Stimulated activated CD8-positive, alpha-beta memory T cell treated with anti-CD3 and anti-CD28 coated beads, Interleukin-7, amount 100 ng/mL, for 48 hours (primary cell): ENCODE data around the gene CCDC196.

Experiments
- DNase-seq, 2 donors: peaks; one replicate each; pipeline ENCODE4 v3.0.0-alpha.2; 2020; ENCODE audit warnings: low read depth in 1 of 2; ENCODE audit errors: extremely low read depth in 1 of 2

The CCDC196 gene, protein sequence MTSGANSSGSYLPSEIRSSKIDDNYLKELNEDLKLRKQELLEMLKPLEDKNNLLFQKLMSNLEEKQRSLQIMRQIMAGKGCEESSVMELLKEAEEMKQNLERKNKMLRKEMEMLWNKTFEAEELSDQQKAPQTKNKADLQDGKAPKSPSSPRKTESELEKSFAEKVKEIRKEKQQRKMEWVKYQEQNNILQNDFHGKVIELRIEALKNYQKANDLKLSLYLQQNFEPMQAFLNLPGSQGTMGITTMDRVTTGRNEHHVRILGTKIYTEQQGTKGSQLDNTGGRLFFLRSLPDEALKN

DNA sequence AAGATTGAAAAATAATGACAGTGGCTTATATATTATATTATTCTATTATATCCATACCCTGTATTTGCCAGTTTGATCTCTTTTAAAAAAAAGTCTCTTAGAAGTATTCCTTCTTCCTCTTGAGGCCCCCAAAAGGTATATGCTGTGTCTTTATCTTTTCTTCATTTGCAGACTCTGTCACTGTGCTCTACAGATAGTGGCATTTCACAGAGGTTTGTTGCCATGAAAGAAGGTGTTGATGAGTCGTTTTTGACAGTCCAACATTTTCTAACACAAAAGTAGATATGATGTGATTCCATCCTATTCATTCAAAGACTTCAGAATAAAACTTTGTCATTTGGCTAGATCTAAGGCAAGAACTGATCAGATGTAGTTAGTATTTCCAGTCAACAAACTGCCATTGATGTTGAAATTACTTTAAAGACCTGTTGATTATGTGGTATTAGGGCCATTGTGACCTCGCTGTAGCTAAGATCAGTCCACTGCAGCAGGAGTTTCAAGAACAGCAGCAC, at the start of gene CCDC196:
TSS of gene CCDC196 (plus strand) at position 462 of the 512 bp plus-strand sequence. CDS start 132 bp downstream, outside the sequence.
- no peak for DNase-seq

DNA sequence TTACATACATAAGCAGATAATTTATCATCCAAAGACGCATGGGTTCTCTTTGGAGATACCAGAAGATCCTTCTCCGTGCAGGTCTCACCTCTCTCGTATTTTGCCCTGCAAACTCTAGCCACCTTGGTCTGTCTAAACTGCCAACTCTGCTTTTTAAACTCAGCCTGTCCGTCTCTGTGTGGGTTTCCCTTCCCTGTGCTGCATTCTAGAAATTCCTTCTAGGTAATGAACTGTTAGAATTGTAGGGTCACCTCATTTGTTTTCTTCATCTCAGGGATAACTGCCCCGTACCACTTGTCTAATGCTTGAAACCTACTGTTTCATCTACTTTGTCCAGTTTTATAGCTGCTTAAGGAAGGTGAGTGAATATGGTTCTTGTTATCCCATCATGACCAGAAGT, 45.4 kb upstream of the CCDC196 start:
- no peak for DNase-seq

- no peak for DNase-seq
These were observed 43.1 kb upstream of the CCDC196 start for GRCh38 chr14:66442953-66443571.

GRCh38 chr14:66443785-66444184, 42.4 kb upstream of the CCDC196 start:
- no peak for DNase-seq

DNA sequence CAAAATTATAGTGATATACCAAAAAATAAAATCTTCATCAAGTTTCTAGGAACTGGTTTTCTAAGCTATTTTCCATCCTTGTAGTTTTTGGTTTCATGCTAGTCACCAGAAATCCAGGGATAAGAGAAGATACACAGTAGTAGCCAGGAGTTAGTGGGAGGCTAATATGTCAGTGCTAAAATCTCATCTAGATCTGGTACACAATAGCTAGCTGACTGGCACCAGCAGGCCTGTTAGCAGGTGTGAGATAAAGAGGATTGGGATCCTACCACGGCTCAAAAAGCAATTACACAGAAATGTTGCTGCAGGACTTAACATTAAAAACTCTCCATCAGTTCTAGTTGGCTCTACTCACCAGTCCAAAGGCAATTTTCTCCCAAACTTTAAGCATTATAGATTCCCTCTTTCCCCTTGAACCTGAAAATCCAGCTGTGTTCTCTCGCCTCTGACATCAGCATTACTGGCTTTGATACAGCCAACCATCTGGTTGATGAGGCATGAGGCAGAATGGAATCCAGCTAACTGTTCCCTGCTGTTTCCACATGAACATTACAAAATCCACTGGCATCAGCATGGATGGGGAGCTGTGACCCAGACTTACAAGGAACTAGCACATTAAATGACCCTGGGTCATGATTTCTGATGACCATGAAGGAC, 41.8 kb upstream of the CCDC196 start:
- no peak for DNase-seq

DNA sequence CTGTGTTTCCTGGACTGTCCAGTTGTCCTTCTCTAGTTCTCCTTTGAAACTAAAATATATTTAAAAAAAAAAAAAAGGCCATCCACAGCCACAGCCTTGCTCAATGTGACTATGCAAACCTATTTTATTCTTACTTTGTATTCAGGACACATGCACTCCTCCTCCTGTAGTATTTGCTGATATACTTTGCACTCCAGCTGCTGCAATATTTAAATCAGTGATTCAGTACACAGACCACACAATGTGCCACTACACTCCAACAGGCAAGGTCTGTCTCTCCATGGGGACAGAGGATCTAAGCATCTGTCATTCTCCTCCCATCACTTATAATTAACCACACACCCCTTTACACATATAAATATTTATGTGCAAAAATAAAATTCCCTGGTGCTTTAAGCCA, 40.2 kb upstream of the CCDC196 start:
- DNase-seq = no peak

GRCh38 chr14:66453469-66453868, 32.7 kb upstream of the CCDC196 start:
- DNase-seq = no peak

- DNase-seq = no peak
These were observed 26.6 kb upstream of the CCDC196 start for GRCh38 chr14:66459603-66460002.

DNA sequence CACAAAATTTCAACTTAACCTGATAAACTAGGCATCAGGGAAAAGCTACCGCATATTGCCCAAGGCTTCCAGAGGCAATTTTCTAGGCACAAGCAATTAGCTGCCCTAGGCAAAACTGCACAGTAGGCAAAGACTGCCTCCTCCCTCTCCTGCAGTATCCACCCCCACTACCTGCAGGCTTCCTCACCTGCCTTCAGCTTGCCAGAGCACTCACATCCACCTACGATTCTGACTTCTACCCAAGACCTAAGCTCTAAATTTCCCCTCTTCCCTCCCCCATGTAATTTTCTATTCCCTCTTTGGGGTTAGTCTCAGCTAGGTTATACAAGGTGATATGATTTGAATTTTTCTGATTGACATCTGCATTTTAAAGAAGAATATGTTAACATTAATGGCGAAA, 21.9 kb upstream of the CCDC196 start:
- no peak for DNase-seq

DNA sequence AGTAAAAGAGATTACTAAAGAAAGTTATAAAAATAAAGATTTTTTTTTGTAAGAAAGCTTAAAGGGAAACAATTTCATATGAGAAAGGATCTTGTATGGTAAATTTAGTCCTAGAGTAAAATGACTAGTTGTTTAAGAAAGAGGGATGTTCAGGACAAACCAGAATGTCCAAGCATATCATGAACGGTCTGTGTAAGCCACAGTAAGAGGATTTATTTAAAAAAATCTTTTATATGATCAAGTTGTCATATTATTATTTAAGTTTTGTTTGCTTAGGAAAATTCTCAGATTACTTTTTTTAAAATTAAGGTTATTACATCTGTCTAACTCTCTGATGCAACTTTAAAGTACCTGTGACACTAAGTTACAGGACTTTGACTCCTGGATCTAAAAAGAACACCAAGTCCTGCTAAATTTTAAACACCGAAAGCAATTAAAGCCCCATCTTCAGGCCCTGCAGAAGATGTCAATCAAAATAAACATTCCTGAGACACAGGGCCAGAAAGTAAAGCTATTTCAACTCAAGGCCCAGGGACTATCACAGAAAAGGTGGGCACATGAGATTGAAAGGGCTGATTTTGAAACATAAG, 17.3 kb upstream of the CCDC196 start:
- no peak for DNase-seq

- DNase-seq = no peak
These were observed 14.6 kb upstream of the CCDC196 start for GRCh38 chr14:66471584-66471983.

DNA sequence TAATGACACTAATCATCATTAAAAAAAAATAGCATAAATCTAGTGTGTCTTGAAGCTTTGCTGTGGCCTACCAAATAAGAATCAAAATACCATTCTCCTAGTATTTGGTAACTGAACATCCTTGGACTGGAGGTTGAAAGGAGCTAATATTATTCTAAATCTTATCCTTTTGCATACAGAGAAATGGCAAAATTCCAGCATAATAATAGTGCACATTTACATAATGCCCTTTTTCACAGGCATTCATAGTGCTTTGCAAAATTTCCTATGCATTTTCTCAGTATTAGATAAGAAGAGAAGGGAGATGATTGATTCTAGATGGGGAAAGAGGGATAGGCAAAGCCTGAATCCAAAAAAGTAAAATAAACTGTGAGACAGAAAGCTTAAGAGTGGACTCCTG, 13.9 kb upstream of the CCDC196 start:
- no peak for DNase-seq

GRCh38 chr14:66473223-66473622, 12.9 kb upstream of the CCDC196 start:
- no peak for DNase-seq

- no peak for DNase-seq
These were observed 9.2 kb upstream of the CCDC196 start for GRCh38 chr14:66476964-66477363.

DNA sequence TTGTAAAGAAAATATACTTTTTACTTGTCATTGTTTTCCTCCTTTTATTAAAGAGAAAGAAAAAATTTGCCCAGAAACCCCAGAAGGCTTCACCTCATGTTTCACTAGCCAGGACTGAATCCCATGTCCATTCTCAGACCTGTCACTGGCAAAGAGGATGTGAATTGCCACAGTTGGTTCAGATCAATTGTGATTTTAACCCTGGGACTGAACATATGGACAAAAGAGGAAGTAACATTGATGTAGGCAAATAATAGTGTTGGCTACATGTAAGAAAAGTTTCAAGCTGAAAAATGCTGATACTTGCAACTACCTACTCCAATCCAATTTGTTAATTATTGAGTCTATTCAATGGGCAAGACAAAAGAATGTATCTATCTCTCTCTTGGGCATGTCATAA, 8.6 kb upstream of the CCDC196 start:
- no peak for DNase-seq

DNA sequence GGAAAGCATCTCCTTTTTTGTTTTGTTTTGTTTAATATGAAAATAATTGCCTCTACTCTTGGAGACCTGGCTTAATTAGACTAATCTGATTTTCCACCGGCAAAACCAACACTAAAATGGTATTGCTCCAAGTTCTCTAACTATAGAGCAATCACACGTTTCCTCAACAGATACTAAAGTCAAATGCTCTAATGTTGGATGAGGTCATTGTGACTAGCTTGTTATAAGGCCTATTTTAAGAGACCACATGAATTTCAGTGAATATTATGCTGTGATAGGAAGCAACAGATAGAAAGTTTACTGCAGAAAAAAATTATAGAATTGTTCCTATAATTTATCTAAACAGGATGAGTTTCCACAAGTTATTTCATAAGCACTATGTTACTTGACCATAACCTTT, 3.3 kb upstream of the CCDC196 start:
- no peak for DNase-seq

DNA sequence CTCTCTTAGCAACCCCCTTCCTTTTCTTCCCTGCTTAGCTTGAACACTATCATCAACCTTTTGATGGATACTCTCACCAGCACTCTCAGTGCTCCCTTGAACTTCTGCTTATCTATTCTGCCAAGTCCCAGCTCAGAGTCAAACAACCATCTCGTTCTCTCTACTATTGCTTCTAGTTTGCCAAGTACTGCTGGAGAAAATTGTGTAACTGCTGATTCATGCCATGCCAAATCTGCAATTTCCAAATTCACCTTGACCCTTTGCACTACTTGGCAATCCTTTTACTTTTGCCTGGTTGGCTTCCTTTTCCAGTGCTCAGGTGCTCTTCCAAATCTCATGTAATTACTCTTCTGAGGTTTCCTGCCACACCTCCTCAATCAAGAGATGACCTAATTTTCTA, 2.8 kb upstream of the CCDC196 start:
- no peak for DNase-seq

GRCh38 chr14:66485029-66485428, 1.1 kb upstream of the CCDC196 start:
- DNase-seq = no peak

DNA sequence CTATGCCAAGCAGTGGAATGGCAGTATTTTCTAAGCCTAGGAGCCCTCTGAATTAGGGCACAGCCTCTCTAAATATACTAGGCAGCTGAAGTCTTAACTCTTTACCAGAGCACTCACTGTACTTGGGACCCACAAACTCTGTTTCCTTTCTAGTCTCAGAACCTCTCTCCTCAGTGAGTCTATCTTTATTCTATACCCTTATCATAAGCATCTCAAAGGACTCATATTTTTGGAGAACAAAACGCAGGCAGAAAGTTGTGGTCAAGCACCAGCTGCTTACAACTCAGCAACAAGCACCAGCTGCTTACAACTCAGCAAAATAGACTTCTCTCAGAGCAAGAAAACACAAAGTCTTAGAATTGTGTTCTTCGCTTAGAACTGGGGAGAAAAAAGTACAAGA, 993 bp downstream of the CCDC196 start:
- no peak for DNase-seq

- DNase-seq = no peak
These were observed 4.3 kb downstream of the CCDC196 start for GRCh38 chr14:66490143-66491111.
